EH (cell line): ENCODE data around the gene DIS3.
"Not testable (repeated sequence)": the region's sequence is repeated elsewhere in the genome, so short reads cannot be mapped to it uniquely, and the experiment has no call there.

ENCODE experiments used
- DNase-seq: peaks from one replicate; pipeline ENCODE4 v3.0.0-alpha.2; 2015; ENCODE audit warnings: low read depth

DIS3 gene

GRCh38 chr13:72740015-72740414 lies 41.7 kb downstream of the DIS3 start:
- DNase-seq = no peak

GRCh38 chr13:72737033-72737432 lies 44.7 kb downstream of the DIS3 start:
- no peak for DNase-seq

- peak; percentile 6 for DNase-seq
These were observed 53.5 kb downstream of the DIS3 start for GRCh38 chr13:72728290-72728605.

GRCh38 chr13:72727417-72728289 lies 54.0 kb downstream of the DIS3 start, which contains the start of the genes BORA and MZT1:
Gene BORA, plus strand, starts transcription at chr13:72727923. Its CDS starts 1,018 bp downstream, at chr13:72728941.
Gene MZT1, minus strand, starts transcription at chr13:72727629. Its CDS starts 27 bp downstream, at chr13:72727602.
- DNase-seq = peak; percentile 98

- peak; percentile 11 for DNase-seq
These were observed 54.8 kb downstream of the DIS3 start for GRCh38 chr13:72726726-72727416.

GRCh38 chr13:72726185-72726584 lies 55.5 kb downstream of the DIS3 start:
- not testable (repeated sequence) for DNase-seq

- no peak for DNase-seq
These were observed 64.9 kb downstream of the DIS3 start for GRCh38 chr13:72716776-72717175.
